Measurements from ENCODE around the gene TRABD2B.

GRCh38 chr1:48036710-48037355, 39.6 kb upstream of the TRABD2B start:
- TF ChIP-seq CTCF (IDR thresholded peaks at IDR 0.05; ENCODE audit: insufficient read depth, low read length, poor library complexity, severe bottlenecking) (no peak), EZH2phosphoT487 (conservative IDR thresholded peaks at IDR 0.05; ENCODE audit: low read length) (no peak)
